Mononuclear cell (primary cell): Measurements from ENCODE around the gene SSB. TPM values are rescaled to one million over a fixed set of nuclear protein-coding genes. Genes with fewer than 3 reads are reported as not detected.
A peak's percentile ranks its signal among the peaks of the same experiment; 100 is the strongest.
"Not testable (repeated sequence)": the region's sequence is repeated elsewhere in the genome, so short reads cannot be mapped to it uniquely, and the experiment has no call there.

Source experiments
- H3K27me3 ChIP-seq: 2 replicates; pipeline ENCODE4 v1.6.0; 2011; ENCODE audit warnings: low read length, control low read depth; ENCODE audit not compliant: insufficient read depth
- H3K4me1 ChIP-seq: 2 replicates; pipeline ENCODE4 v1.5.1; 2011; ENCODE audit warnings: mild to moderate bottlenecking, low read length, control low read depth; ENCODE audit not compliant: insufficient read depth
- H3K4me3 ChIP-seq: 2 replicates; pipeline ENCODE4 v1.5.1; 2011; ENCODE audit warnings: mild to moderate bottlenecking, low read length, moderate library complexity
- H3K9me3 ChIP-seq: 2 replicates; pipeline ENCODE4 v1.5.1; 2011; ENCODE audit warnings: low read depth, mild to moderate bottlenecking, control low read depth, low read length
- total RNA-seq: library from RNA; depleted of rRNA; stranded (reverse); fragments of >200 nt; gene quantifications from one replicate; pipeline ENCODE4 v1.2.3, GENCODE V29; 2012

Gene SSB
- 93.2 TPM for total RNA-seq

DNA sequence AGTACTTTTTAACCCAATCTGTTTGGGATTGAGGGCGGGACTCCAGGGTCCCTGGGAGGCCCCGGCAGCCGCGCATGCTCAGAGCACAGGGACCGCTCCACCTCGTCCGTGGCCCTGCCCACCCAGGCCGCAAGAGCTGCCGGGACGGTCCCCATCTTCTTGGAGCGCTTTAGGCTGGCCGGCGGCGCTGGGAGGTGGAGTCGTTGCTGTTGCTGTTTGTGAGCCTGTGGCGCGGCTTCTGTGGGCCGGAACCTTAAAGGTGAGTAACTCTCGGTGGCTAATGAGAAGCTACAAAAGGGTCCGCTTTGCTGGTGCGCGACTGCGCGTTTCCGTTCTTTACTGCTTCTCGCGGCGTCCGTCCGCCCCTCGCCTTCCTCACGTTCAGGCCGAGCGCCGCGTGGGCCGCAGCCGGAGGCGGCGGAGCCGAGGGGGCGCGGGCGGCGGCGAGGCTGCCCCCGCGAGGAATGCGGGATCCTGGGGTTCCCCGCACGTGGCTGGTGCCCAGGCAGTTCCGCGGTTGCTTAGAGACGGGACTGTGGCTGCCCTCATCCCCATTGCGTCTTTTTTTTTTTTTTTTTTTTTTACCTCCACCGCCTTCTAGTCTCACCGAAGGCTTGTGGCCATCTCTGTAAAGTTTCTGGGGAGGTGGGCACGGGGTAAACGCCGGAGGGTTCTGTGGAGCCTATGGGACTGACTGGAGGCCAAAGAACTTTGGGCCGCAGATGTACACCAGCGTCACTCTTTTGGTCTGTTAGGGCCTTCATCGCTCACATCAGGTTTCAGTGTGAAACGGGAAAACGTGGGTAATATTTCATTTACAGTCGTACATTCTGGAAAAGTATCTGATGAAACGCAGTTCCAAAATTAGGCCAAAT lies at the start of gene SSB:
Gene SSB, plus strand, starts transcription at position 154 of the 875 bp plus-strand sequence. CDS start 2,090 bp downstream, outside the sequence.
- H3K4me1 ChIP-seq: peaks cover 19% of the 10 kb centered on the region
- no peaks in the 10 kb centered on the region for H3K27me3 ChIP-seq
- no peaks in the 10 kb centered on the region for H3K9me3 ChIP-seq

DNA sequence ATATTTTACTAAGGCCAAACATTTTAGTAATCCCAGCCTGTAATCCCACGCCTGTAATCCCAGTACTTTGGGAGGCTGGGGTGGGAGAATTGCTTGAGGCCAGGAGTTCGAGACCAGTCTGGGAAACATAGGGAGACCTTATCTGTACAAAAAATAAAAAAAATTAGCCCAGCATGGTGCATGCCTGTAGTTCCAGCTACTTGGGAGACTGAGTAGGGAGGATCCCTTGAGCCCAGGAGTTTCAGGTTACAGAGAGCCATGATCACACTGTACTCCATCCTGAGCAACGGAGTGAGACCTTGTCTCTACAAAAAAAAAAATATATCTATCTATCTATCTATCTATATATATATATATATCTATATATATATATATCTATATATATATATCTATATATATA lies 45.9 kb upstream of the SSB start:
- Histone ChIP-seq H3K9me3 (no peaks in the 10 kb centered on the region), H3K4me1 (no peaks in the 10 kb centered on the region), H3K27me3 (no peaks in the 10 kb centered on the region), H3K4me3 (no peak overlapping the region)

More for the DNA sequence above, at the start of gene SSB:
- H3K4me3 ChIP-seq: peak within 1 kb of the TSS; percentile 79

DNA sequence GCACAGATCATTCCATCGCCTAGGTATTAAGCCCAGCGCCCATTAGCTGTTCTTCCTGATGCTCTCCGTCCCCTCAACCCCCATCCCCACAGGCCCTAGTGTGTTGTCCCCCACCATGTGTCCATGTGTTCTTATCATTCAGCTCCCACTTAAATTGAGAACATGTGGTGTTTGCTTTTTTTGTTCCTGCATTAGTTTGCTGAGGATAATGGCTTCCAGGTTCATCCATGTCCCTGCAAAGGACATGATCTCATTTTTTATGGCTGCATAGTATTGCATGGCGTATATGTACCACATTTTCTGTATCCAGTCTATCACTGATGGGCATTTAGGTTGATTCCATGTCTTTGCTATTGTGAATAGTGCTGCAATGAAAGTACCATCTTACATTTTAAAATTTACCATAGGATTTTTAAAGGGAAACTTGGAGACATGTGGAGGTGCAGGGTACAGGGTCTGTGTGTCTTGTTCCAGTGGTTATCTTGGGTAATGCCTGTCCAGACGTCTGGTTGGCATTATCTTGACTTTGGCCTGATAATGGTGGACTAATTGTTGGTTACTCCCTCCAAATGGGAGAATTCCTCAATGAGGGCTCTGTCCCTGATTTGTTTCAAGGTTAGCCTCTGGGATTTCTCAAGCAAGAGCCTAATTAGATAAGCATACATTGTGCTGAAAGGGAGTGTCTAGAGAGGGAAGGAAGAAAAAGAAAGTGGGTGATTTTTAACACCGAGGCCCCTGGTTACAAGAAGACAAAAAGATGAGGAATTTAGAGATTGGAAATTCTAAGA lies 43.4 kb upstream of the SSB start:
- Histone ChIP-seq H3K9me3 (no peaks in the 10 kb centered on the region), H3K4me3 (no peak overlapping the region), H3K27me3 (no peaks in the 10 kb centered on the region), H3K4me1 (no peaks in the 10 kb centered on the region)

DNA sequence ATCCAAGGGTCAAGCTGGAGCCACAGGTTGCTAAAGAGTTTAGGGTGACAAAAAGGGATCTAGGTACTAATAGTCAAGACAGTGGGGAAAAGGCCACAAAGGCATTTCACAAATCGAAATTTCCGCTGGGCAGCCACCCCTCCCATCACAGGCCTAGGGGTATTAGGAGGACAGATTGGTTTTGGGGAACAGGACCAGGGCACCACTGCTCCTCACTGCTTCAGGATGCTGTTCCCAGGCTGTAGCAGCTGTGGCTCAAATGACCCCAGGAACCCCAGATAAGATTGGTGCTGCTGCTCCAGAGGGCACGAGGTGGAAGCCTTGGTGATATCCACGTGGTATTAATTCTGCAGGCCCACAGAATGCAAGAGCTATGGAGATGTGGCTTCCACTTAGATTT lies 42.3 kb upstream of the SSB start:
- H3K4me3 ChIP-seq: no peak overlapping the region
- no peaks in the 10 kb centered on the region for H3K4me1 ChIP-seq
- no peaks in the 10 kb centered on the region for H3K27me3 ChIP-seq
- no peaks in the 10 kb centered on the region for H3K9me3 ChIP-seq

DNA sequence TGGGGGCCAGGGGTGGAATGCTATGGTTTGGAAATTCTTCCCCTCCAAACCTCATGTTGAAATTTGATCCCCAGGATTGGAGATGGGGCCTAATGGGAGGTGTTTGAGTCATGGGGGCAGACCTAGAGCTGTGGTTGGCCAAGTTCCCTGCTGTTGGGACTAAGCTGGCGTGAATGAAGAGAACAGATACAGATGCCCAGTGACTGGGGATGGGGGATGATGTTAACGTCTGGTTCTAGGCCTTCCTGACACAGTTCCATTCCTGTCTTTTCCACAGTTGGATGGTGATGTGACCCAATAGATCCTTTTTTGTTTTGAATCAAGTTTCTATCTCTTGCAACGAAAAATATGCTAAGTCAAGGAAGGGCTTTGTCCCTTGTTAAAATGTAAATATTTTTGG lies 41.3 kb upstream of the SSB start:
- H3K9me3 ChIP-seq: no peaks in the 10 kb centered on the region
- no peaks in the 10 kb centered on the region for H3K4me1 ChIP-seq
- H3K4me3 ChIP-seq: no peak overlapping the region

DNA sequence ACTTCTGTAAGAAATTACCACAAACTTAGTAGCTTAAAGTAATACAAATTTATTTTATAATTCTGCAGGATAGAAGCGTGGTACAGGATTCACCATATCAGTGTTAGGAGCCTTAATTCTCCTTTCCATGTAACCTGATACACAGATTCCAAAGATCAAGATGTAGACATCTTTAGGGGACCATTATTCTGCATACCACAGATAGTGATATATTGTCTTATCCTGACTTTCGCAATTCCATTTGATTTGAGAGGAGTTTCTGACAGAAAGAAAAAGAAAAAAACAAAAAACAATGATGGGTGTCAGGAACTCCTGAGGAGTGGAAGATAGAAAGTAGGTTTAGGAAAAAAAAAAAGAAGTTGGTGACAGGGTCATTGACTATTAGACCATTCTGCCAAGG lies 40.9 kb upstream of the SSB start:
- Histone ChIP-seq H3K9me3 (no peaks in the 10 kb centered on the region), H3K4me1 (no peaks in the 10 kb centered on the region), H3K27me3 (no peaks in the 10 kb centered on the region), H3K4me3 (no peak overlapping the region)

More for the DNA sequence above, 41.3 kb upstream of the SSB start:
- no peaks in the 10 kb centered on the region for H3K27me3 ChIP-seq

DNA sequence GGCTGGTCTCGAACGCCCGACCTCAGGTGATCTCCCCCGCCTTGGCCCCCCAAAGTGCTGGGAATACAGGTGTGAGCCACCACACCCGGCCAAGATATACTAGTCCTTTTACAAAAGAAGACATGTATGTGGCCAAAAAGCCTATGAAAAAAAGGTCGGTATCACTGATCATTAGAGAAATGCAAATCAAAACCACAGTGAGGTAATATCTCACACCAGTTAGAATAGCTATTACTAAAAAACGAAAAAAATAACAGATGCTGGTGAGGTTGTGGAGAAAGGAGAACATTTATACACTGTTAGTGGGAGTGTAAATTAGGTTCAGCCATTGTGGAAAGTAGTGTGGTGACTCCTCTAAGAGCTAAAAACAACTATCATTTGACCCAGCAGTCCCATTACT lies 38.7 kb upstream of the SSB start:
- H3K27me3 ChIP-seq: no peaks in the 10 kb centered on the region
- no peaks in the 10 kb centered on the region for H3K9me3 ChIP-seq
- no peak overlapping the region for H3K4me3 ChIP-seq
- H3K4me1 ChIP-seq: no peaks in the 10 kb centered on the region

DNA sequence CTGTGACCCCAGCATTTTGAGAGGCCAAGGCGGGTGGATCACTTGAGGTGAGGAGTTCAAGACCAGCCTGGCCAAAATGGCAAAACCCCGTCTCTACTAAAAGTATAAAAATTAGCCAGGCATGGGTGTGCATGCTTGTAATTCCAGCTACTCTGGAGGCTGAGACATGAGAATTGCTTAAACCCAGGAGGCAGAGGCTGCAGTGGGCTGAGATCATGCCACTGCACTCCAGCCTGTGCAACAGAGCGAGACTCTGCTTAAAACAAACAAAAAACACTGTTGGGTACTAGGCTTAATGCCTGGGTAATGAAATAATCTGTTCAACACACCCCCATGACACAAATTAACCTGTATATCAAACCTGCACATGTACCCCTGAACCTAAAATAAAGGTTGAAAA lies 37.9 kb upstream of the SSB start:
- H3K27me3 ChIP-seq, H3K9me3 ChIP-seq, H3K4me3 ChIP-seq, H3K4me1 ChIP-seq: not testable (repeated sequence)

DNA sequence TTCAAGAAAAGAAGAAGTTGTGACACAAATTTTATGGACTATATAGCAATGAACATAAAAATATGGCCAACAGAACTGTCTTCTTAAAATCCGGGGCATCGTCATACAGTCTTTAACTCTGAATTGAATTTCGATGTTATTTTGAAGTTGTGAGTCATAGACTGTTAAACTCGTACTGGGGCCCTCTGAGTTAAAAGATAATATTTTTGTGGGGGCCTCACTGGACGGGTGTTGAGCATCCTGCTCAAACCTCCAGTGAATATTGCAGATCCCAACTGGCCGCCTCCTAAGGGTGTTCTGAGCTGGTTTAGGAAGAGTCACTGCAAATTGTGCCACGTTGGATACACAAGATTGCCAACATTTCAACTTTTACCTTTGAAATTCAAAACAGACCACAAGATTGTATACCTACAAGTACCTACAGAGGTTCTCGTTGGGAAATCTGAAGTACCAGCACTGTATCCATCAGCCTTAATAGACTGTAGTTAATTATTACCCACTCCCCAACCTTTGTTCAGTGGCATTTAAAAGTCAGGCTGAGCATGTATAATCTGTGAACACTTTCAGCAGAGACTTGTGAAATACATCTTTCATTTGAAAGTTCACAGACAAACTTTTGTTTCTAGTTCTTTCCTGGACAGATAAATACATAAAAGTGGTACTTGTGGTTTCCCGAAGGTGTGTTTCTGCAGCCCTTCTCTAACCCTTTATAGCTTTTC lies 37.3 kb upstream of the SSB start:
- Histone ChIP-seq H3K4me1 (no peaks in the 10 kb centered on the region), H3K27me3 (no peaks in the 10 kb centered on the region), H3K4me3 (no peak overlapping the region), H3K9me3 (no peaks in the 10 kb centered on the region)

DNA sequence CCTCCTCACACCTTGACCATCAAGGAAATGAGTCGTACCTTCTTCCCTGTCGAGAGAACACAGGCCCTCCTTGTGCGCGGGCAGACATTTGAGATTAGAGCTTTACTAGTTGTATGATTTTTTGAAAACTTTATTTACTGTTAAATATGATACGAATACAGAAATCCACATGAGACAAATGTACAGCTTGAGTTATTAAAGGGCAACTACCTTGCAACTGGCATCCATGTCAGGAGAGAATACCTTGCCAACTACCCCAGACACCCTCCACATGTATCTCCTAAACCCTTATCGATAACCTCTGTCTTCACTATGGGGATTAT lies 36.7 kb upstream of the SSB start:
- Histone ChIP-seq H3K27me3 (no peaks in the 10 kb centered on the region), H3K4me3 (no peak overlapping the region), H3K9me3 (no peaks in the 10 kb centered on the region), H3K4me1 (no peaks in the 10 kb centered on the region)

DNA sequence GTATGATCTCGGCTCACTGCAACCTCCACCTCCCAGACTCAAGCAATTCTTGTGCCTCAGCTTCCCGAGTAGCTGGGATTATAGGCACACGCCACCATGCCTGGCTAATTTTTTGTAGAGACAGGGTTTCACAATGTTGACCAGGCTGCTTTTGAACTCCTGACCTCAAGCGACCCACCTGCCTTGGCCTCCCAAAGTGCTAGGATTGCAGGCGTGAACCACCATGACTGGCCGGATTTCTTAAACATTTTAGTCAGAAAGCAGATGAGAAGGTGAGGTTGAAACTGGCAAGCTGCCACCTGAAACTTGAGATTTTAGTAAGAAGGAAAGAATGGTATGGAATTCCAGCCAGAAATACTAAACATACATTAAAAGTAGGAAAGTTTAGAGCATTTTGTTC lies 33.1 kb upstream of the SSB start:
- Histone ChIP-seq H3K9me3 (no peaks in the 10 kb centered on the region), H3K27me3 (peaks cover 26% of the 10 kb centered on the region), H3K4me1 (peaks cover 17% of the 10 kb centered on the region), H3K4me3 (no peak overlapping the region)

DNA sequence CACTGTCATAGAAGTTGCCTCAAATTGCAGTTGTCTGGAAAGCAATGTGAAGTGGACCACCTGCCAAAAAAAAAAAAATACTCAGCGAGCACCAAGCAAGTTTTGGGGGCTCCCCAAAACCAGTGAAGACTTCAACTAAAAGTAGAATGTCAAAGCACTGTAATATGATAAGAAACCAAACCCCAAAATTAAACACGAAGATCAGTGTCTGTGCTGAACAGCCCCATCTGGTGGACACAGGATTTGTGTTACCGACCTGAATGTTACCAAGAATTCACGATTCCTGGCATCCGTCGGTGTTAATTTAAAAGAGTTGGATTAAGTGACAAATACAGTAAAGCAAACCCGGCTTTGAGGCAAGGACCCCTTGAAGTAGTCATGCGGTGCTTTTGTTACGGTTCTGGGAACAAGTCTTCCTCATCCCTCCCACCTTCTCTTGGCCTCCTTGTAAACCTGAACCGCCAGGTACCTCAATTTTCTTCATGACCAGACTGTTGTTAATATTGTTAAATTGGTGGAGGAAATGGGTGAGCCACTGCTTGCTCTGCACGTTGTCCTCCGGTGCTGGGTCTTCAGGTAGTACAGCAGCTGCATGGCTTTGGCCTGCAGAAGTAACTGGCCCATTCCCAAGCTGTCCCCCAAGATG lies 31.3 kb upstream of the SSB start:
- H3K4me3 ChIP-seq: no peak overlapping the region

DNA sequence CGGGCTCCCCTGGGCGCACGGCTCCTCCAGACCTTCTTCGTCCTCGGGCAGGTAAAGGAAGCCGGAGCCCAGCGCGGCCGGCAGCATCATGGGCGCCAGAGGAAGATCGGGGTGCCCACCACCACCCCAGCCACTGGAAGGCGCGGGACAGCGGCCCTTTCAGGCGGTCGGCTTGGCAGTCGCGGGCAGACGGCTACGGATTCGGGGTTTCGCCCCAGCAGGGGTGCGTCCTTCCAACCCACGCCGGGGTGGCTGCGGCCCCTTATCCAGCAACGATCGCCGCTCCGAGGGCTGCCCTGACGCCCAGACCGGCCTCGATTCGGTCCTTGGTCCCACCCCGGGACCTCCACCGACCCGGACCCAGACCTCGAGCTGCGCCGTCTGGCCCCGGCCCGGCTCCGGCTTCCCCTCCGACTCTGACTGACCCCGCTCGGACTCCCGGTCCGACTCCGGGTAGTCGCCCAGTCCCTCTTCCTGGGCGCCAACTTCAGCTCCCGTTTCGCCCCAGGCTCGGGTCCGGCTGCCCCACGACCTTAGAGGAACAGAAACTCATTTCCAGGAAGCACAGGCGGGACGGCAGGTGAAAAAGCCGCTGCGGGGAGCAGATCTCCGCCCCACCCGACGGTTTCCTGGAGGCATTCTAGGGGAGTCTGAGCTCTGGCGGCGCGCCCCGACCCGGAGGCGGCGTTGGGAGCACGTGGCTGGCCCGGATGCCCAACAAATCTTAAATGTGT lies 30.2 kb upstream of the SSB start:
- Histone ChIP-seq H3K4me1 (peaks cover 17% of the 10 kb centered on the region), H3K27me3 (peaks cover 26% of the 10 kb centered on the region), H3K9me3 (no peaks in the 10 kb centered on the region), H3K4me3 (peak overlapping the region; percentile 9)

More for the DNA sequence above, 31.3 kb upstream of the SSB start:
- Histone ChIP-seq H3K9me3 (no peaks in the 10 kb centered on the region), H3K27me3 (peaks cover 26% of the 10 kb centered on the region), H3K4me1 (peaks cover 17% of the 10 kb centered on the region)

DNA sequence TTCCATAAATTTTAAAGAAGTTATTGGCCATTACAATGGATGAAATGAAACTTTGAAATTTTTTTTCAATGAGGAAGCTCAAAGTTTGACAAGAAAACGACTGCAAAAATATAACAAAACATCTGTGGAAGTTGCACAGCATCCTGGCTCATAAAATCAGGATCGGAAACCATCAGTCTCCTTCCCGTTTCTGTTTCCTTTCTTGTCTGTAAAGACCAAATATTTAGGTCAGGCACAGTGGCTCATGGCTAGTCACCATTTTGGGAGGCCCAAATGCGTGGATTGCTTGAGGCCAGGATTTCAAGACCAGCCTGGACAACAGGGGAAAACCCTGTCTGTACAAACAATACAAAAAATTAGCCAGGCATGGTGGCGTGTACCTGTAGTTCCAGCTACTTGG lies 27.6 kb upstream of the SSB start:
- peaks cover 26% of the 10 kb centered on the region for H3K27me3 ChIP-seq
- H3K4me1 ChIP-seq: peaks cover 17% of the 10 kb centered on the region
- no peak overlapping the region for H3K4me3 ChIP-seq
- H3K9me3 ChIP-seq: no peaks in the 10 kb centered on the region
